ENCODE results near the gene SLC27A5. TPM values are rescaled to one million over a fixed set of nuclear protein-coding genes. Genes with fewer than 3 reads are reported as not detected.

Gene SLC27A5
- total and polyA plus RNA-seq, 9 of the 15 experiments (the other 6 are each of a cell fraction or from before 2014, with no cell fraction given) = 42.2 to 318 (median 64.7) TPM

DNA sequence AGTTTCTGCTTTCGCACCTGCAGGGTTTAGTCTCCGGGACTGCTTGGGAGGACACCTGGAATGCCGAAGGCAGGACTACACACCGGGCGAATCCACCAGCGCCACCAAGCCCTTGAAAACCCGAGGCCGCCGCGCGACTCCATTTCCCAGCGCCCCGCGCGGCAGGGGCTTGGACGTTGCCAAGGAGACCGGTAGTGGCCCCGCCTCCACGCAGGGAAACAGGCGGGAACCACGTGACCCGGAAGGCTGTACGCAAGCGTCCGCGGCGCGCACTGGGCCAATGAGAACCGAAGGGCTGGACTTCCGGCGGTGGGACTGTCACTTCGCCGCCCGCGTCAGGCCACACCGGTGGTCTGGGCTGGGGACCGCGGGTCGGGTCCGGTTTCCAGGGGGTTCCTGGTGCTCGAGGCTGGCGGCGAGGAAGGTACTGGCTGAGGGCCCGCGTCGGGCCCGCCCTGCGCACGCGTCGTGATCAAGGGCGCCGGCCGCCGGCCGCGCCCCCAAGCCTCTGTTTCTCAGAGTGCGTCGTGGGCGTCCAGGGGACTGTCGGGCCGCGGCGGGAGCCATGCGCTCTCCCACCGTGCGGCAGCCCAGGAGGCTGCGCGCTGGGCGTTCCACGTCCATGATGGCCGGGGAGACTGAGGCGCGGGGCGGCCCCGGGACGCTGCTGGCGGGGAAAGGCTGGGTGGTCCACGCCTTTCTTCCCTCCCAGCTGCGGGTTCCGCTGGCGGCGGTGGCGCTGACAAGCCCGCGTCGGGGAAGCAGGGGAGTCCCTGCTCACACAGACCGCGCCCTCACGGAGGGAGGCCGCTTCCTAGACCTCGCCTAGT, 44.8 kb downstream of the SLC27A5 start, which contains the start of gene ZNF324 (continued):
- TF ChIP-seq, protein P1, sequence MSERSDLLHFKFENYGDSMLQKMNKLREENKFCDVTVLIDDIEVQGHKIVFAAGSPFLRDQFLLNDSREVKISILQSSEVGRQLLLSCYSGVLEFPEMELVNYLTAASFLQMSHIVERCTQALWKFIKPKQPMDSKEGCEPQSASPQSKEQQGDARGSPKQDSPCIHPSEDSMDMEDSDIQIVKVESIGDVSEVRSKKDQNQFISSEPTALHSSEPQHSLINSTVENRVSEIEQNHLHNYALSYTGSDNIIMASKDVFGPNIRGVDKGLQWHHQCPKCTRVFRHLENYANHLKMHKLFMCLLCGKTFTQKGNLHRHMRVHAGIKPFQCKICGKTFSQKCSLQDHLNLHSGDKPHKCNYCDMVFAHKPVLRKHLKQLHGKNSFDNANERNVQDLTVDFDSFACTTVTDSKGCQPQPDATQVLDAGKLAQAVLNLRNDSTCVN (CRISPR knock-in tag; IDR thresholded peaks at IDR 0.05) = no peak
- TF ChIP-seq GATAD2A (IDR thresholded peaks at IDR 0.05) (no peak), TBP (optimal IDR thresholded peaks at IDR 0.05; ENCODE audit: low read depth, low read length) (peak; percentile 58), CSDE1 (IDR thresholded peaks at IDR 0.05) (peak in 1 of 2 experiments; percentile 55; a peak in 1 of 4 replicates), DNMT1 (IDR thresholded peaks at IDR 0.05) (no peak), XRCC3 (IDR thresholded peaks at IDR 0.05) (no peak), KDM2B (CRISPR knock-in tag; IDR thresholded peaks at IDR 0.05) (no peak), ZNF395 (CRISPR knock-in tag; IDR thresholded peaks at IDR 0.05) (no peak; the same call in 1 of the 2 replicates), ZNF695 (CRISPR knock-in tag; IDR thresholded peaks at IDR 0.05) (no peak), TGIF2 (CRISPR knock-in tag; IDR thresholded peaks at IDR 0.05) (peak; percentile 67; the same call in 1 of the 2 replicates), NRF1 (conservative IDR thresholded peaks at IDR 0.05 in 1 of 2, IDR thresholded peaks at IDR 0.05 in 1 of 2) (peak; percentile 91 to 92), ZNF41 (CRISPR knock-in tag; conservative IDR thresholded peaks at IDR 0.05) (no peak), BDP1 (IDR thresholded peaks at IDR 0.05; ENCODE audit: insufficient read depth, insufficient read length) (no peak), ELK3 (CRISPR knock-in tag; IDR thresholded peaks at IDR 0.05) (no peak), BHLHE40 (IDR thresholded peaks at IDR 0.05; ENCODE audit: low read length) (peak; percentile 39; the same call in 1 of the 2 replicates), ZNF551 (CRISPR knock-in tag; IDR thresholded peaks at IDR 0.05) (no peak), SMAD2 (IDR thresholded peaks at IDR 0.05; ENCODE audit: low read depth, low read length) (no peak), MBD2 (IDR thresholded peaks at IDR 0.05; ENCODE audit: borderline replicate concordance, low read depth) (0 out of 2 replicates have a peak, but pooled peaks have one; percentile 13), HDAC8 (tag; IDR thresholded peaks at IDR 0.05) (0 out of 2 replicates have a peak, but pooled peaks have one; percentile 18), KLF13 (tag; IDR thresholded peaks at IDR 0.05; ENCODE audit: borderline replicate concordance, low read depth) (no peak)
- TF ChIP-seq, protein P2, sequence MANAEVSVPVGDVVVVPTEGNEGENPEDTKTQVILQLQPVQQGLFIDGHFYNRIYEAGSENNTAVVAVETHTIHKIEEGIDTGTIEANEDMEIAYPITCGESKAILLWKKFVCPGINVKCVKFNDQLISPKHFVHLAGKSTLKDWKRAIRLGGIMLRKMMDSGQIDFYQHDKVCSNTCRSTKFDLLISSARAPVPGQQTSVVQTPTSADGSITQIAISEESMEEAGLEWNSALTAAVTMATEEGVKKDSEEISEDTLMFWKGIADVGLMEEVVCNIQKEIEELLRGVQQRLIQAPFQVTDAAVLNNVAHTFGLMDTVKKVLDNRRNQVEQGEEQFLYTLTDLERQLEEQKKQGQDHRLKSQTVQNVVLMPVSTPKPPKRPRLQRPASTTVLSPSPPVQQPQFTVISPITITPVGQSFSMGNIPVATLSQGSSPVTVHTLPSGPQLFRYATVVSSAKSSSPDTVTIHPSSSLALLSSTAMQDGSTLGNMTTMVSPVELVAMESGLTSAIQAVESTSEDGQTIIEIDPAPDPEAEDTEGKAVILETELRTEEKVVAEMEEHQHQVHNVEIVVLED (CRISPR knock-in tag; IDR thresholded peaks at IDR 0.05) = peak; percentile 85
- TF ChIP-seq, protein P3, sequence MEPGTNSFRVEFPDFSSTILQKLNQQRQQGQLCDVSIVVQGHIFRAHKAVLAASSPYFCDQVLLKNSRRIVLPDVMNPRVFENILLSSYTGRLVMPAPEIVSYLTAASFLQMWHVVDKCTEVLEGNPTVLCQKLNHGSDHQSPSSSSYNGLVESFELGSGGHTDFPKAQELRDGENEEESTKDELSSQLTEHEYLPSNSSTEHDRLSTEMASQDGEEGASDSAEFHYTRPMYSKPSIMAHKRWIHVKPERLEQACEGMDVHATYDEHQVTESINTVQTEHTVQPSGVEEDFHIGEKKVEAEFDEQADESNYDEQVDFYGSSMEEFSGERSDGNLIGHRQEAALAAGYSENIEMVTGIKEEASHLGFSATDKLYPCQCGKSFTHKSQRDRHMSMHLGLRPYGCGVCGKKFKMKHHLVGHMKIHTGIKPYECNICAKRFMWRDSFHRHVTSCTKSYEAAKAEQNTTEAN (CRISPR knock-in tag; IDR thresholded peaks at IDR 0.05) = no peak

Data from K562 (cell line).